ENCODE measurements around the gene STPG4. TPM values are rescaled to one million over a fixed set of nuclear protein-coding genes. Genes with fewer than 3 reads are reported as not detected.

STPG4 gene
- total and polyA plus RNA-seq, 2 of the 8 experiments (the other 6 are each of a cell fraction or from before 2014, with no cell fraction given), result 0.28 TPM; not detected in 1

GRCh38 chr2:47119001-47119400 is 36.1 kb downstream of the STPG4 start:
- H4K20me1 ChIP-seq (replicated peaks in 1 of 2; ENCODE audit: control insufficient read depth in 1 of 2, insufficient read depth in 2 of 2, low read length in 2 of 2), result no peaks in the 10 kb centered on the region
- H3K56ac ChIP-seq (replicated peaks; ENCODE audit: insufficient read length, low read depth, low read length), result no peak overlapping the region
- H3K9ac ChIP-seq (replicated peaks in 1 of 4; ENCODE audit: extremely low read depth in 1 of 4, low read depth in 3 of 4, low read length in 3 of 4), result no peak overlapping the region
- no peaks in the 10 kb centered on the region for H3K79me2 ChIP-seq (ENCODE audit: control insufficient read depth in 1 of 2, insufficient read depth in 2 of 2, low read length in 2 of 2)
- POLR2A ChIA-PET (ENCODE audit: partially characterized antibody), result no interaction called here
- no peak overlapping the region for H2AK5ac ChIP-seq (ENCODE audit: low read depth, low read length)
- no peak overlapping the region for H3K4me3 ChIP-seq (ENCODE audit: extremely low read depth in 1 of 4, insufficient read depth in 2 of 4, low read depth in 3 of 4, low read length in 4 of 4)
- H3K36me3 ChIP-seq (ENCODE audit: control insufficient read depth in 2 of 4, insufficient read depth in 4 of 4, low read length in 3 of 4), result no peaks in the 10 kb centered on the region
- no peak overlapping the region for H4K5ac ChIP-seq (ENCODE audit: insufficient read length, low read depth, low read length)
- no peak overlapping the region for H2BK120ac ChIP-seq (replicated peaks; ENCODE audit: low read depth, low read length)
- H3K27me3 ChIP-seq (replicated peaks in 1 of 4; ENCODE audit: control insufficient read depth in 3 of 4, extremely low read depth in 1 of 4, insufficient read depth in 3 of 4, low read length in 3 of 4), result no peaks in the 10 kb centered on the region
- H3K79me1 ChIP-seq (ENCODE audit: low read depth, low read length), result no peaks in the 10 kb centered on the region
- H2BK20ac ChIP-seq (ENCODE audit: low read length), result no peak overlapping the region
- TF ChIP-seq SUZ12 (IDR thresholded peaks at IDR 0.05; ENCODE audit: low read length) (no peak), CEBPB (IDR thresholded peaks at IDR 0.05; ENCODE audit: low read depth, low read length) (no peak), KDM5A (IDR thresholded peaks at IDR 0.05; ENCODE audit: low read length) (no peak), YY1 (IDR thresholded peaks at IDR 0.05; ENCODE audit: low read depth, low read length) (no peak), EGR1 (IDR thresholded peaks at IDR 0.05; ENCODE audit: borderline replicate concordance, low read depth, low read length) (no peak), HDAC2 (IDR thresholded peaks at IDR 0.05; ENCODE audit: borderline replicate concordance in 1 of 2, low read depth in 2 of 2, low read length in 2 of 2) (no peak), BCL11A (IDR thresholded peaks at IDR 0.05; ENCODE audit: low read depth in 2 of 2, low read length in 2 of 2) (no peak), PHF8 (conservative IDR thresholded peaks at IDR 0.05; ENCODE audit: low read depth, low read length) (no peak), CTBP2 (IDR thresholded peaks at IDR 0.05; ENCODE audit: borderline replicate concordance, insufficient read depth, insufficient read length, low read length) (no peak), ASH2L (IDR thresholded peaks at IDR 0.05; ENCODE audit: low read length) (no peak), USF2 (IDR thresholded peaks at IDR 0.05; ENCODE audit: low read length) (no peak), RAD21 (IDR thresholded peaks at IDR 0.05 in 1 of 2, conservative IDR thresholded peaks at IDR 0.05 in 1 of 2; ENCODE audit: low read depth in 2 of 2, low read length in 2 of 2) (no peak)
- no peak overlapping the region for H4K91ac ChIP-seq (replicated peaks; ENCODE audit: insufficient read length, low read length)
- no peak overlapping the region for H2BK12ac ChIP-seq (ENCODE audit: low read depth, low read length)
- H3K23ac ChIP-seq (ENCODE audit: insufficient read length), result no peak overlapping the region
- no peak overlapping the region for H3K14ac ChIP-seq (ENCODE audit: insufficient read length)
- no peak for FAIRE-seq
- DNase-seq (ENCODE audit: low read depth in 1 of 2, low spot score in 2 of 2), result no peak
- H4K8ac ChIP-seq (ENCODE audit: extremely low read depth, insufficient read depth, low read length), result no peak overlapping the region
- no peak overlapping the region for H3K18ac ChIP-seq (ENCODE audit: extremely low read depth, low read length)
- WGBS, 2 experiments (ENCODE audit: extremely low coverage in 1 of 2, insufficient coverage in 1 of 2, insufficient read length in 1 of 2, insufficient replicate concordance in 2 of 2, low coverage in 1 of 2, low lambda C conversion rate in 2 of 2, missing lambda C conversion rate in 1 of 2), result 84% methylated on average over 2 of the region's 2 CpGs; no CpG with 5 or more reads in 1 of the 2 experiments
- H3K4me1 ChIP-seq (replicated peaks in 1 of 4; ENCODE audit: control insufficient read depth in 3 of 4, insufficient read depth in 4 of 4, low read length in 3 of 4), result no peaks in the 10 kb centered on the region
- H3K27ac ChIP-seq (ENCODE audit: low read depth, low read length), result no peak overlapping the region
- no peaks in the 10 kb centered on the region for H3K9me3 ChIP-seq (ENCODE audit: insufficient read depth in 2 of 2, low read depth in 1 of 2, low read length in 1 of 2)
- no peak overlapping the region for H3K4ac ChIP-seq (replicated peaks; ENCODE audit: insufficient read length, low read depth, low read length)
- no peak overlapping the region for H2AFZ ChIP-seq (ENCODE audit: low read length)
- no peak overlapping the region for H2BK15ac ChIP-seq (ENCODE audit: low read length)
- H3K23me2 ChIP-seq (ENCODE audit: low read depth, low read length), result no peaks in the 10 kb centered on the region; the same call in 1 of the 2 replicates
- CTCF ChIA-PET (ENCODE audit: partially characterized antibody), result no interaction called here
- no peak overlapping the region for H3K4me2 ChIP-seq (ENCODE audit: insufficient read depth in 1 of 2, low read depth in 2 of 2, low read length in 2 of 2)
- H2BK5ac ChIP-seq (ENCODE audit: low read depth, low read length), result no peak overlapping the region

Data from H1 (cell line).